Measurements from ENCODE around the gene PYGM. TPM values are rescaled to one million over a fixed set of nuclear protein-coding genes. Genes with fewer than 3 reads are reported as not detected.

The PYGM gene
- 1,000 to 10,000 TPM in 3 of 4 donors, 100 to 1,000 TPM in 1; 881 to 2,858 (median 1,836) TPM for total RNA-seq

- peak; percentile 83 to 98 for DNase-seq
- no peaks in the 10 kb centered on the region for H3K27me3 ChIP-seq
- intact Hi-C loops (cut with DNase I; ENCODE audit: low total_unique reads) (no loop called here), in situ Hi-C loops (cut with MboI; ENCODE audit: low sequenced_read_pairs in 4 of 4) (no loop called here)
- no peaks in the 10 kb centered on the region for H3K9me3 ChIP-seq
- H3K4me1 ChIP-seq: peaks cover 87 to 99% of the 10 kb centered on the region in 2 donors
- TF ChIP-seq CTCF (IDR thresholded peaks at IDR 0.05 in 4 of 5, conservative IDR thresholded peaks at IDR 0.05 in 1 of 5) (no peak), POLR2A (IDR thresholded peaks at IDR 0.05) (peak; percentile 62 to 92)
- H3K4me3 ChIP-seq: peak within 1 kb of the TSS; percentile 42 to 72 (median 62)
- ATAC-seq: peak; percentile 54 to 78
- peaks cover 0 to 18% of the 10 kb centered on the region in 2 donors for H3K36me3 ChIP-seq
- H3K27ac ChIP-seq: peak within 1 kb of the TSS; percentile 91 to 99 (median 94)
These were observed at the start of gene PYGM for GRCh38 chr11:64759722-64760719. TSS of gene PYGM (minus strand) at chr11:64759974. CDS start at chr11:64759898, 76 bp downstream.

- intact Hi-C loops (cut with DNase I; ENCODE audit: low total_unique reads): no loop called here
- in situ Hi-C loops (cut with MboI; ENCODE audit: low sequenced_read_pairs in 4 of 4): no loop called here
- H3K36me3 ChIP-seq: peaks cover 0 to 28% of the 10 kb centered on the region in 2 donors
- ATAC-seq (no peak), DNase-seq (no peak)
- H3K4me1 ChIP-seq: peaks cover 23 to 24% of the 10 kb centered on the region in 2 donors
- H3K27me3 ChIP-seq: no peaks in the 10 kb centered on the region
- no peak overlapping the region for H3K27ac ChIP-seq
- TF ChIP-seq CTCF (IDR thresholded peaks at IDR 0.05 in 4 of 5, conservative IDR thresholded peaks at IDR 0.05 in 1 of 5): no peak
- no peak for TF ChIP-seq POLR2A (IDR thresholded peaks at IDR 0.05)
- H3K9me3 ChIP-seq: no peaks in the 10 kb centered on the region
- H3K4me3 ChIP-seq: no peak overlapping the region
These were observed 45.7 kb upstream of the PYGM start for GRCh38 chr11:64805481-64805880.

- H3K36me3 ChIP-seq: peaks cover 0 to 28% of the 10 kb centered on the region in 2 donors
- intact Hi-C loops (cut with DNase I; ENCODE audit: low total_unique reads) (no loop called here), in situ Hi-C loops (cut with MboI; ENCODE audit: low sequenced_read_pairs in 4 of 4) (no loop called here)
- TF ChIP-seq POLR2A (IDR thresholded peaks at IDR 0.05): no peak
- TF ChIP-seq CTCF (IDR thresholded peaks at IDR 0.05 in 4 of 5, conservative IDR thresholded peaks at IDR 0.05 in 1 of 5): no peak
- ATAC-seq (no peak), DNase-seq (no peak)
- peak overlapping the region; percentile 85 to 91 (median 89) for H3K27ac ChIP-seq
- H3K4me1 ChIP-seq: peaks cover 20 to 21% of the 10 kb centered on the region in 2 donors
- H3K4me3 ChIP-seq: no peak overlapping the region
- no peaks in the 10 kb centered on the region for H3K27me3 ChIP-seq
- no peaks in the 10 kb centered on the region for H3K9me3 ChIP-seq
These were observed 44.8 kb upstream of the PYGM start for GRCh38 chr11:64804346-64805210.

- in situ Hi-C loops (cut with MboI; ENCODE audit: low sequenced_read_pairs in 4 of 4): no loop called here
- H3K36me3 ChIP-seq: peaks cover 0 to 28% of the 10 kb centered on the region in 2 donors
- no peaks in the 10 kb centered on the region for H3K27me3 ChIP-seq
- DNase-seq (no peak), ATAC-seq (peak in 1 of 2 donors; percentile 14)
- peaks cover 13 to 16% of the 10 kb centered on the region in 2 donors for H3K4me1 ChIP-seq
- peak overlapping the region; percentile 62 to 80 (median 77) for H3K4me3 ChIP-seq
- no peak for TF ChIP-seq CTCF (IDR thresholded peaks at IDR 0.05 in 4 of 5, conservative IDR thresholded peaks at IDR 0.05 in 1 of 5)
- TF ChIP-seq POLR2A (IDR thresholded peaks at IDR 0.05): no peak
- intact Hi-C loops (cut with DNase I; ENCODE audit: low total_unique reads): loop anchor here (1.0 kb wide), 1 partner anchor 26 kb away; the partner anchor contains the start of gene SF1
- H3K27ac ChIP-seq: peak overlapping the region; percentile 85 to 91 (median 89)
- H3K9me3 ChIP-seq: no peaks in the 10 kb centered on the region
These were observed 44.1 kb upstream of the PYGM start for GRCh38 chr11:64803846-64804345.

All from gastrocnemius medialis (tissue), 4 donors.